ENCODE measurements around the gene PLXDC2.

Gene PLXDC2

GRCh38 chr10:19911886-19912285, 95.7 kb downstream of the PLXDC2 start:
- DNase-seq = no peak

- DNase-seq = no peak
Observed at GRCh38 chr10:19913987-19914386, 97.8 kb downstream of the PLXDC2 start.

GRCh38 chr10:19915125-19915524, 98.9 kb downstream of the PLXDC2 start:
- DNase-seq = no peak

- DNase-seq = no peak
Observed at GRCh38 chr10:19915816-19916215, 99.6 kb downstream of the PLXDC2 start.

- no peak for DNase-seq
Observed at GRCh38 chr10:19917751-19918478, 101.7 kb downstream of the PLXDC2 start.

DNA sequence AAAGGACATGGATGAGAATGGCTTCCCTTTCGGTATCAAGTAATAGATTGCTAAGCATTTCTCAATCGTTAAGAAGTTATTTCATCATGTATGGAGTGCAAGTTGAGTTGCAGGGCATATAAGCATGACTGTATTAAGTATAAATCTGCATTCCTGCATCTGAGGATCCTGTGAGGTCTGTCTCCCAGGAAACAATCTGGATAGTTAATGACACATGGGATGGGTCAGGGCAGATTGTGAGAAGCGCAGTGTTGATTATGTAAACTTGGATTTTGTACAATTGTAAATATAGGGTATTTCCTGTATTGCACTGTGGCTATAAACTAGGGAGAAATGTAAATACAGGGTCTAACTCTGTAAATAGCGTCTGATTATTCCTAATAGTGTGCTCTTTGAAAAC, 102.6 kb downstream of the PLXDC2 start:
- DNase-seq = no peak

DNA sequence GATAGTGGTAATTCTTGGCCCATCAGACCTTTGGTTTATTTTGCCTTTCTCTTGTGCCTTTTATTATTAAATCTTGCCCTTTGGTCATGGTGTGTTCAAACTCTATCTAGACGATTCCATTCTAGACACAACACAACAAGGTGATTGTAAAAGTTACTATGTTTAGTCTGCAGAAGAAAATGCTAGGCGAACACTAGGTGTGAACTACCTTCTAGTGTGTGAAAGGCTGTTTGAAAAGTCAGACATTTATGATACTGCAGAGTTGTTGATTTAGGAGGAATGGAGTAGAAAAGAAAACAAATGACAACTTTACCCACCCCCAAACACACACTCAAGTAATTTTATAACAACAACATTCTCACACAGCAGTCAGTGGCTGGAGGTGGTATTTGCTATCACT, 103.4 kb downstream of the PLXDC2 start:
- DNase-seq = no peak

- no peak for DNase-seq
Observed at GRCh38 chr10:19920075-19920726, 104.0 kb downstream of the PLXDC2 start.

DNA sequence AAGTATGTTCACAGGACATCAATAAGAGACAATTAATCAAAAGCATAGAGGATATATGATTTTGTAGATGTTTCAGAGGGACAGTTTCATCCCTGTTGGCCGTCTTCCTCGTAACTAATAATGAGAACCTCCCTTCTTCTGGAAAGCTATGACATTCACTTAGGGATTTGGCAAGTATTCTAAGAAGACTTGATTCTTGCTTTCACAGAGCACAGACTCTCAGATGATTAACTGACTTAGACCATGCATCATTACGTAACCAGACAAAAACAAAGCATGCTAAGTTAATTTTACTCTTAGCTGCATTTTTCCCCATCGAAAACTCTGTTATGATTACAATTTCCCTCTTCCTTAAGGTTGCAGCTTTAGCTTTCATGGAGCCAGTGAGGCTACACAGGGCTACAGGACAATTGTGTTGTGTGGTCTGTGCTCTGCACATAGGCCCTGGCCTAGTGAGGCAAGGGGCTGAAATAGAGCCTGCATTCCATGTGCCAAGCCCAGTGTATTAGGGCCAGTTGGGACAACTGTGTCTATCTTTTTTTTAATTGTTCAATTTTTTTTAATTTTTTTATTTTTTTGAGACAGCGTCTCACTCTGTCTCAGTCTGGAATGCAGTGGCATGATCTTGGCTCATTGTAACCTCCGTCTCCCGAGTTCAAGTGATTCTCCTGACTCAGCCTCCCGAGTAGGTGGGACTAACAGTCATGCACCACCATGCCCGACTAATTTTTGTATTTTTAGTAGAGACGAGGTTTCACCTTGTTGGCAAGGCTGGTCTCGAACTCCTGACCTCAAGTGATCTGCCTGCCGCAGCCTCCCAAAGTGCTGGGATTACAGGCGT, 105.3 kb downstream of the PLXDC2 start:
- DNase-seq = no peak

DNA sequence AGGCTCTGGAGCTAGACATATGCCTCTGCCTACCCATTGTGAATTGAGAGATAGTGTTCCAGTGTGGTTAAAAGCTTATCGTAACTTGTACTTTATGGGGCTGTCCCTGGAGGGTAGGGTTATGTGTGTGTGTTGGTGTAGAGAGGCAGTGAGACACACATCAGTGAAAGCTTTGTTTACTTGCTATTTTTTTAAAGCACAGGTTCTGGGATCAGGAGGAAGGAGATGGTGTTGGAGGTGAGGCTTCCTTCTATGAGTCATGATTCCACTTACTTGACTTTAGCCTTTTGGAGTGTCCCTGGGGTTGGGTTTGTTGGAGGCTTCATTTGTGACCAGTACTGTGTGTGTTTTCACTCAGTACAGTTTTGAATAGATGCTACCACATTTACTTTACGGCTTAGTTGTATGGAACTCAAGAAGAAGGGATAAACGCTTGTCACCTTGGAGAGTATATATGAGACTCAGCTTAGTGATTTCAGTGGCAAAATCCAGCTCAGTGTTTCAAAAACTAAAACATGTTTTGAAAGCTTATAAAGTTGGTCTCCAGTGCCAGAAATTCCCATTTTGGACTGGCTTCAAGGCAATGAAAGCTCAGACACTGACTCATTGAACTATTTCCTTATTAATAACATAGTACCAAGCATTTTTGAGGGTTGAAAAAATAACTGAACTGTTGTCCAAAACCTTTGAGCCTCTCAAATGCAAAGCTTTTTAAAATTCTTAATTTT, 106.2 kb downstream of the PLXDC2 start:
- no peak for DNase-seq

DNA sequence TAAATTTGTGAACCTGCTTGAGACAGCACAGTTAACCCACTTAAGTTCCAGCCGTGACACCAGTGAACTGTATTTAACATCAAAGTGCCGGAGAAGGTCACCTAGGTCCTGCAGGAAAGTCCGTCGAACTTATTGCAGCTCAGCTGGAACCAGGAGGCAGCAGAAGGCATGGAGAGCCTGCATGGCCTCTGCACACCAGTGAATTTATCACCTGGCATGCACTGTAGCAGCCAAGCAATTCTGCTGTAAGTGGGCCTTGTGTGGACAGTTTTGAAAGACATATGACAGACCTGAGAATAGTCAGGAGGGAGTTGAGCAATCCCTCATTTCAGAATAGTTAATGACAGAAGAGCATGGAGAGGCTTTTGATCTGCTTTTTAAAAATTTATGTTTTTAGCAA, 108.8 kb downstream of the PLXDC2 start:
- DNase-seq = no peak

- no peak for DNase-seq
Observed at GRCh38 chr10:19928936-19929335, 112.7 kb downstream of the PLXDC2 start.

GRCh38 chr10:19929506-19930140, 113.4 kb downstream of the PLXDC2 start:
- peak in 1 of 51 donors; percentile 22 for DNase-seq

DNA sequence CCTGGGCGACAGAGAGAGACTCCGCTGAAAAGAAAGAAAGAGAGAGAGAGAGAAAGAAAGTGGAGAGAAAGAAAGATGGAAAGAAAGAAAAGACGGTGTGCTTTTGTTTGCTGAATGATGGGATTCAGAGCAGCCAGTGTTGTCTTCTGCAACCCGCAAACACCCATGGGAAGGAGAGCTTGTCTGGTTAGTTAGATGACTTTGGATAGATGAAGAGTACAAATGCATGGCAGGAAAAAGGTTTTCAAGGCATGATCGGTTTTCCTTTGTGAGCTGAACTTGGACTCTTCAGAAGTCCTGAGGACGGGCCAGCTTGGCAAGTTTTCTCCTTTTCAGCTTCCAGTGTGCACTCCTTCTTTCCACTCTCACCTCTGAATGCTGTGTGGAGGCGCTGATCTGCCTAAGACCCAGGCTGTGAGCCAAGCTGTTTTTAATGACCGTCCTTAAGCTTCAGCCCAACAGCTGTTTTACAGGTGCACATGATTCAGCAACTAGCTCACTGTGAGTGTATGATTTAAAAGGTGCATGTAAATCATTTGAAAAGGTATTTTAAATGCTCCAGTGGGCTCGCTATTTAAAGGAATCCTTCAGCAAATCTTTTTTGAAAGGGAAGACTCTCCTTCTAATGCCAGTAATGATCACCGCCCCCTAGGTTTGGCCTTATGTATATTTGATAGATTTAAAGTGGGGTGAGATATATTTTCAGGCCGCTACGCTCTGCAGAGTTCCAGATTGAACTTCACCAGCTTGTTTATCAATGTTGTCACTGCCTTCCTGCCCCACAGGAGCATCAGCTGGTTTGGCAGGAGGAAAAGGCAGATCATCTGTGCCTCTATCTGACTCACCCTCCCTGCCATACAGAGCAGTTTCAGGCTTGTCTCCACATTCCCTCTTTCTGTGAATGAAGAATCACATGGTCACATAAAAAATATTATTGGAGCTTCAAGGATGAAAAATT, 115.0 kb downstream of the PLXDC2 start:
- DNase-seq = peak in 11 of 51 donors; percentile 6 to 49 (median 15)

DNA sequence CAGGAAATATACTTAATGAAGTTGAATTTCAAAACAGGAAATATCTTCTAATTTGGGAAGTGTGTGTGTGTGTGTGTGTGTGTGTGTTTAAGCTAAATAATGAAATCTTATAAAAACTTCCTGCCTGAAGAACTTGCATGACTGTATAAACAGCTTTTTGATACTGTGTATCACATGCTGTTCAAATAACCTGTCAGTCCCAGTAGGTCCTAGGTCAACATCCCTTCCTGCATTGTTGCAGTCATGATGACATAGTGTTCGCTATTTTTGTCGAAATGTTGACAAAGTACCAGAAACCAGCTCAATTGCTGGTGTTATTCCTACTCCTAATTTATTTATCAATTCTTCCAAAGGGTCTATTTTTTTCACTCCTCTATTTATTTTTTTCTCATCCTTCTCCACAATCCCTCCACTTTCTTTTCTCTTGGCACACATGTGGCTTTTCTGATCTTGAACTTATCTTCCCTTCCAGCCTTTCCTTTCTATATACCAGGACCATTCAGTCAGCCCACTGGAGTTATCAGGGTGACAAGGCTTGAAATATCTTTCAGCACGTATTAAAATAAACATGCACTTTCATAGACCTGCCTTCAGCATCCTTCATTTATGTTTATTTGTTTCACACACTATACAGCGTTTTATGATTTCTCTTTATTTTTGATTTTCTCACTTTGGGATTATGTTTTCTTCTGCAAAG, 115.8 kb downstream of the PLXDC2 start:
- no peak for DNase-seq

- DNase-seq = no peak
Observed at GRCh38 chr10:19932806-19933371, 116.7 kb downstream of the PLXDC2 start.

GRCh38 chr10:19933772-19934171, 117.5 kb downstream of the PLXDC2 start:
- no peak for DNase-seq

DNA sequence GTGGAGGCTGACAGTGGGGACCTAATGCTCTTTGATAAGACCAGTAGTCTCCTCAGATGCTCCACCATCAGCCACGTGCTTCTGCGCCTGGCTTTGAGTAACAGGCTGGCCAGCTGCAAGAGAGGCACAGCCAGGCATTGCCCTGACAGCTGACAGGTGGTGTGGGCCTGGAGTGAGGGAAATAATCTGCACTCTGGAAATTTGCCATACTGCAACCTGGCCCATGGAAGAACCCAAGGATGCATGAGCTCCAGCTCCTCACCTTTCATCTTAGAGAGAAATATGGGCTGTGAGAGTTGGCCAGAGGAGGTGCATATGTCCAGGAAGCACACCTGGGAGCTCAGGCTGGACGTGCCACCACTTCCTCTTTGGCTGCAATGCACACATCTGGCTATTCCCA, 118.9 kb downstream of the PLXDC2 start:
- DNase-seq = no peak

DNA sequence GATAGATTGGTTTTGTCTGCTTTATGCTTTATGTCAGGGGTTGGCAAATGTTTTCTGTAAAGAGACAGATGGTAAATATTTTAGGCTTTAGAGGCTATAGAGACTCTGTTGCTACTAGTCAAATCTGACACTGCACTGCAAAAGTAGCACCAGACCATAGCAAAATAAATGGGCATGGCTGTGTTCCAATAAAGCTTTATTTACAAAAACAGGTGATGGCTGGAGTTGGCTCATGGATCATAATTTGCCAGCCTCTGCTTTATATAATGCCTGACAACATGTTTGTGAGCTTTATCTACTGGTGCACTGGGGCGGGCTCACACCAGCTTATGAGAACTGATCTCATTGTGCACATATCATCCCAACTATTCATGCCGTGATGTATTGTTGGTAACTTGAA, 120.1 kb downstream of the PLXDC2 start:
- DNase-seq = no peak

Measured in hypothalamus (tissue), 51 donors.